Measurements from ENCODE around the gene RIMBP2. TPM values are rescaled to one million over a fixed set of nuclear protein-coding genes. Genes with fewer than 3 reads are reported as not detected.

Gene RIMBP2
- polyA plus RNA-seq, 1 donor (not counting 4 experiments of a cell fraction or from before 2014, with no cell fraction given), result 0.16 TPM

DNA sequence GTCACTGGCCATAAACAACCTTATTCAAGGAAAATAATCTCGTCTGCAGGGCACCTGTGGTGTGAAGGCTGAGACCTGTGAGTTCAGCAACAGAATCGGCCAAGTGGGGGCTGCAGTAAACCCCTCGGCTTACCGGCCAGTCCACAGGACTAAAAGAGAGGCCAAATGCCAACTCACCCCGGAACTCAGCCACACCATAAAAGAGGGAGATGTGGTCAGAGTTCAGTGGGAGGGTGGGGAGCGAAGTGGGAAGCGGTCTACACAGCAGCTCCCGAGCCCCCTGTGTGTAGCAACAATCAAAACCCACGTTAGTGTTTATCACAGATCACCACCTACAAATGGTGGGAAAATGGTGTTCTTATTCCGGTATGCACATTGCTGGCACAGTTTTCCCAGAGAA, 225.4 kb downstream of the RIMBP2 start:
- H3K79me2 ChIP-seq (ENCODE audit: control insufficient read depth, insufficient read depth, low read length), result no peaks in the 10 kb centered on the region
- H3K27ac ChIP-seq (ENCODE audit: control insufficient read depth, insufficient read depth, low read length), result no peak overlapping the region
- H3K9me1 ChIP-seq (ENCODE audit: control insufficient read depth, extremely low read depth, insufficient read depth, low read length), result no peaks in the 10 kb centered on the region
- no peaks in the 10 kb centered on the region for H3K36me3 ChIP-seq (ENCODE audit: control insufficient read depth in 2 of 2, extremely low read depth in 1 of 2, insufficient read depth in 2 of 2, low read length in 2 of 2)
- no peaks in the 10 kb centered on the region for H3K27me3 ChIP-seq (ENCODE audit: control insufficient read depth, extremely low read depth, insufficient read depth, low read length)
- peaks cover 13% of the 10 kb centered on the region for H3K9me3 ChIP-seq (ENCODE audit: control insufficient read depth, low read depth, low read length)
- FAIRE-seq (no peak), DNase-seq (ENCODE audit: low read depth, low spot score) (no peak)
- dilution Hi-C loops (cut with MboI; ENCODE audit: extremely low pct_ligation_motif_present, low sequenced_read_pairs), result no loop called here
- H3K4me2 ChIP-seq (ENCODE audit: control insufficient read depth, extremely low read depth, insufficient read depth, low read depth, low read length), result no peak overlapping the region
- H3K4me3 ChIP-seq (ENCODE audit: control insufficient read depth in 2 of 3, extremely low read depth in 1 of 3, insufficient read depth in 2 of 3, low read depth in 1 of 3, low read length in 3 of 3), result no peak overlapping the region
- TF ChIP-seq EZH2 (IDR thresholded peaks at IDR 0.05; ENCODE audit: low read length) (no peak), CTCF (optimal IDR thresholded peaks at IDR 0.05 in 1 of 3, IDR thresholded peaks at IDR 0.05 in 1 of 3, conservative IDR thresholded peaks at IDR 0.05 in 1 of 3; ENCODE audit: extremely low read depth in 1 of 3, insufficient read depth in 2 of 3, low read length in 3 of 3) (no peak)
- H3K4me1 ChIP-seq (ENCODE audit: control insufficient read depth, extremely low read depth, insufficient read depth, low read length), result no peaks in the 10 kb centered on the region
- H4K20me1 ChIP-seq (ENCODE audit: control insufficient read depth, extremely low read depth, insufficient read depth, low read length), result no peaks in the 10 kb centered on the region
- no peak overlapping the region for H3K9ac ChIP-seq (ENCODE audit: control insufficient read depth, extremely low read depth, insufficient read depth, low read length)
- H2AFZ ChIP-seq (ENCODE audit: control insufficient read depth, low read length), result no peak overlapping the region

DNA sequence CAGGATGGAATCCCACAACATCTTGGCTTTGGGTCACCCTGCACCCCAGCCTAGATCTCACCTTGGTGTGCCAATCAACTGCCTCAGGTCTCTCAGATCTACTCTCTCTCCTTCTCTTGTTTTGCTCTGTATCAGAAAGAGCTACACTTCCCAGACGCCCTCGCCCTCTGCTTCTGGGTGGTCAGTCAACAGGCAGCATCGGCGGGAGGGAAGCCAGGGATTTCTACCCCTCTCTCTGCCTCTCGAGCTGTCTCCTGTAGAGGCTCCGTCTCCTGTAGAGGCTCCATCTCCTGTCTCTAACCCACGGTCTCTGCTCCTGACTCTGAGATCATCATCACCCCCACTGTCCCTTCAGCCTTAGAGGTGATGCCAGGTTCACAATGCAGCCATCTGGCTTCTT, 226.8 kb downstream of the RIMBP2 start:
- FAIRE-seq (no peak), DNase-seq (ENCODE audit: low read depth, low spot score) (no peak)
- Histone ChIP-seq H3K9me1 (ENCODE audit: control insufficient read depth, extremely low read depth, insufficient read depth, low read length) (no peaks in the 10 kb centered on the region), H3K4me1 (ENCODE audit: control insufficient read depth, extremely low read depth, insufficient read depth, low read length) (no peaks in the 10 kb centered on the region), H3K27me3 (ENCODE audit: control insufficient read depth, extremely low read depth, insufficient read depth, low read length) (no peaks in the 10 kb centered on the region), H3K27ac (ENCODE audit: control insufficient read depth, insufficient read depth, low read length) (no peak overlapping the region), H3K4me2 (ENCODE audit: control insufficient read depth, extremely low read depth, insufficient read depth, low read depth, low read length) (no peak overlapping the region), H2AFZ (ENCODE audit: control insufficient read depth, low read length) (no peak overlapping the region), H4K20me1 (ENCODE audit: control insufficient read depth, extremely low read depth, insufficient read depth, low read length) (no peaks in the 10 kb centered on the region), H3K36me3 (ENCODE audit: control insufficient read depth in 2 of 2, extremely low read depth in 1 of 2, insufficient read depth in 2 of 2, low read length in 2 of 2) (no peaks in the 10 kb centered on the region), H3K79me2 (ENCODE audit: control insufficient read depth, insufficient read depth, low read length) (no peaks in the 10 kb centered on the region), H3K9me3 (ENCODE audit: control insufficient read depth, low read depth, low read length) (peaks cover 14% of the 10 kb centered on the region), H3K4me3 (ENCODE audit: control insufficient read depth in 2 of 3, extremely low read depth in 1 of 3, insufficient read depth in 2 of 3, low read depth in 1 of 3, low read length in 3 of 3) (no peak overlapping the region), H3K9ac (ENCODE audit: control insufficient read depth, extremely low read depth, insufficient read depth, low read length) (no peak overlapping the region)
- TF ChIP-seq EZH2 (IDR thresholded peaks at IDR 0.05; ENCODE audit: low read length) (no peak), CTCF (optimal IDR thresholded peaks at IDR 0.05 in 1 of 3, IDR thresholded peaks at IDR 0.05 in 1 of 3, conservative IDR thresholded peaks at IDR 0.05 in 1 of 3; ENCODE audit: extremely low read depth in 1 of 3, insufficient read depth in 2 of 3, low read length in 3 of 3) (no peak)
- dilution Hi-C loops (cut with MboI; ENCODE audit: extremely low pct_ligation_motif_present, low sequenced_read_pairs), result no loop called here
